ENCODE data around the gene NKPD1.
A peak's percentile ranks its signal among the peaks of the same experiment; 100 is the strongest.

The NKPD1 gene, protein sequence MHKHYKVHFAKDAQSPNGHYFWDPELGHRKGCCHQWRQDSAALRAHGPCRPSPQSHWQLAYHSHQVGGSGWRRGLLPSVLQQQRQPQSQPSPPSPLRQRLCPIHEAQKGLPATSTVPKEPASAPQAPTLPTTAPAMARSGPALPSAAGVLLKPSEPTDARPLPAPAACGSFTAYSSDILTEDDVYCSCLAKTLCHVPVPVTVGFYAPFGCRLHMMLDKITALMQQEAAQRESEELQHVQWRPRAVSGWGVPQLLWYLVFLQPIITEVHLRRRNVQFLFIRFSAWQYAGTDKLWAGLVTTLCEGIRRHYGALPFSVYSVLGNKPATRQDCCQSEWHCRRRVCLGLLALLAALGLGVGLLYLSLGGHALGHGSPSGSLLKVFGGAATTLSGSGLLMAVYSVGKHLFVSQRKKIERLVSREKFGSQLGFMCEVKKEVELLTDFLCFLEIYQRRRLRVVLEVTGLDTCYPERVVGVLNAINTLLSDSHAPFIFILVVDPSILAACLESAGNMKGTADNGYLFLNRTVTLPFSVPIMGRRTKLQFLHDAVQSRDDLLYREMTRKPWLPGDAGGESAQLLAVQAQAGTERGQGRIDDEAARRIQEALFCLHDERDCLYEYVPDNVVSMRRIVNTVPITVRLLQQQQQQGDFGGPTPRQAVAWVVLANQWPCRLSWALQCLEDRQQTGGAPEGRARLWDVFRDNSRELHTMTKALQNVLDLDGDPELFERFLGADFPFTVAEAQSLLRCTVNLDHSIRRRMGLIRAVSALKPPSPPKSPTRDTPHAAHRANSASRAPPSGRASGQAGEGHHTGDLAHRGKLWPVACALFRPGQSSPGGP

DNA sequence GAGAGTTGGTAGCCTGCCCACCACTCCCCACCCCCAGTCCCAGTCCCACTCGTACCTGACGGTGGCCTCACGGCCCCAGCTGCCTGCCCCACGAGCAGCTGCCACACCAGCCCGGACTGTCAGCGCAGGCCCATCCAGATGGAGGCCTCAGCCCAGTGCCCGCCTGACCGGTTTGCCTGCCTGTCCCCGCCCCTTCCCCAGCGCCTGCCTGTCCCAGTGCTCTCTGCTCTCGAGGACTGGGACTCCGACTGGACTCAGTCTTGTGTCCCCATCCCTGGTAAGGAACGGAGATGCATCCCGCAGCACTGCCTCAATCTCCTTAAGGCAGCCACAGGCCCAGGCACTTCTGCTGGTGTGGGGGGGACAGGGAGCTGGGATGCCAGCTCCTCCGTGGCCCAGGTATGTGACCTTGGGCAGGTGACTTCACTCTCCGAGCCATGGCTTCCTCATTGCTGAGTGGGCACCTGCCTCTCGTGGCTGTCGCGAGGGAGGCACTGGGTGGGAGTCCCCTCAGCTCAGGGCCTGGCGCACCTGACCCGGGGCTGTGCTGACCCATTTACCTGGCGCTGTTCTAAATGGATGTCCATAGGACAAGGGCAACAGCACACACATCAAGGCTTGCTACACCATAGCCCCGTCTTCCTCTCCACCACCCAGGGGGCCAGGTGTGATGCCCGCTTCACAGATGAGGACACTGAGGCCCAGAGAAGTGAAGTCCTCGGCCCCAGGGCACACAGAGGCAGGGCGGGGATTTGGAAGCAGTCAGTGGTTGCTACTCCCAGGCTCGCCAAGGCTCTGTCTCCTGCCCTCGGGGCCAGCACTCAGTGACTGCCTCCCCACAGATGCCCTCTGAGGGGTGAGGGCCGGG is at the start of gene NKPD1:
TSS of gene NKPD1 (minus strand) at position 113 of the 868 bp plus-strand sequence. CDS start 832 bp downstream, outside the sequence.
- DNase-seq (ENCODE audit: low spot score): no peak

DNA sequence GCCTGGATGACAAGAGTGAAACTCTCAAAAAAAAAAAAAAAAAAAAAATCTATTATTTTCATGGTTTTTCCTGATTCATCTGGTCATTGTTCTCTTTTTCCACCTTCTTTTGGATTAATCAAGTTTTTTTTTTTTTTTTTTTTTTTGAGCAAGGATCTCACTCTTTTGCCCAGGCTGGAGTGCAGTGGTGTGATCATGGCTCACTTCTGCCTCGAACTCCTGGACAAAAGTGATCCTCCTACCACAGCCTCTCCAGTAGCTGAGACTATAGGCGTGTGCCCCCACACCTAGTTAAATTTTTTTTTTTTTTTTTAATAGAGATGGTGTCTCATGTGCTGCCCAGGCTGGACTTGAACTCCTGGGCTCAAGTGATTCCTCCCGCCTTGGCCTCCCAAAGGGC is 45.5 kb upstream of the NKPD1 start:
- DNase-seq (ENCODE audit: low spot score): no peak

DNA sequence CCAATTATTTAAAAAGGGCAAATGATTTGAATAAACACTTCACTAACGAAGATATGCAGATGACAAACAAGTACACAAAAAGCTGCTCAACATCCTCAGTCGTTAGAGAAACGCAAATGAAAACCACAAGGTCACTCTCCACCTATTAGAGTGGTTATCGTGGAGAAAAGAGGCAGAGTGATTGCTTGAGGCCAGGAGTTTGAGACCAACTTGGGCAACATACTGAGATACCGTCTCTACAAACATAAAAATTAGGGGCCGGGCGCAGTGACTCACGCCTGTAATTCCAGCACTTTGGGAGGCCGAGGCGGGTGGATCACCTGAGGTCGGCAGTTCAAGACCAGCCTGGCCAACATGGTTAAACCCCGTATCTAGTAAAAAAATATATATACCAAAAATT is 45.0 kb upstream of the NKPD1 start:
- no peak for DNase-seq (ENCODE audit: low spot score)

DNA sequence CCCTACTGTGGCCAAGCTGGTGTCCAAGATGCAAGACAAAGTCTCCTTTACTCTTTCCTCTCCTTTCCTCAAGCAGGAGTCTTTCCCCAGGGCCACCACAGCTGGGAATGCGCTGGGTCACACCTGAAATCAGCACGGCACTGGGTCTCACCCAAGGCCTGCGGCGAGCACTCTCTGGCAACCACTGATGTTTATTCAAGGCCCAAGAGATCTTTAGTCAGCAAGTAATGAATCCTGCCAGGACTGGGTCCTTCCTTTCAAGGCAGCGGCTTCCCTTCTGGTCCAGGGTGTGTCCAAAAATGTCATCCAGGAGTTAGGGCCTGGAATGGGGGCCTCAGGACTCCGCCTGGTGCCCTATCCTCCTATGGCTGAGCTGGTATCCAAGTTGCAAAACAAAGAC is 41.9 kb upstream of the NKPD1 start:
- DNase-seq (ENCODE audit: low spot score): no peak

DNA sequence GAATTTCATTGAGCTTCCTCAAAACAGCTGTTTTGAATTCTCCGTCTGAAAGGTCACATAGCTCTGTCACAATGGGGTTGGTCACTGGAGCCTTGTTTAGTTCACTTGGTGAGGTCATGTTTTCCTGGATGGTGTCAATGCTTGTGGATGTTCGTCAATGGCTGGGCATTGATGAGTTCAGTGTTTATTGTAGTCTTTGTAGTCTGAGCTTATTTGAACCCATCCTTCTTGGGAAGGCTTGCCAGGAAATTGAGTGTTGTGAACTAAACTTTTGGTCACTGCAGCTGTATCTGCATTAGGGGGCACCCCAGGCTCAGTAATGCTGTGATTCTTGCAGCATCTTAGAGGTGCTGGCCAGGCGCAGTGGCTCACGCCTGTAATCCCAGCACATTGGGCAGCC is 39.8 kb upstream of the NKPD1 start:
- DNase-seq (ENCODE audit: low spot score): no peak

DNA sequence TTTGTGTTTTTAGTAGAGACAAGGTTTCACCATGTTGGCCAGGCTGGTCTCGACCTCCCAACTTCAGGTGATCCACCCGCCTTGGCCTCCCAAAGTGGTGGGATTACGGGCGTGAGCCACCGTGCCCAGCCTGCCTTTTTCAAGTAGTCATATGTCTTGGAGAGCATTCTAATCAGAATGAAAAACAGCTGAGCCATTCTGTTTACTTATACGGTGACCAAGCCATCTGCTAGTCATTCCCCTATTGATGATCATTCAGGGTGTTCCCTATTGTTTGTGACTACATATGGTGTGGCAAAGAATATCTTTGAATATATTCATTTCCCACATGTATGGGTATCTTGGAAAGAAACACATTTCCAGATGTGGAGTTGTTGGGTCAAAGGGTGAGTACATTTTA is 35.0 kb upstream of the NKPD1 start:
- no peak for DNase-seq (ENCODE audit: low spot score)

DNA sequence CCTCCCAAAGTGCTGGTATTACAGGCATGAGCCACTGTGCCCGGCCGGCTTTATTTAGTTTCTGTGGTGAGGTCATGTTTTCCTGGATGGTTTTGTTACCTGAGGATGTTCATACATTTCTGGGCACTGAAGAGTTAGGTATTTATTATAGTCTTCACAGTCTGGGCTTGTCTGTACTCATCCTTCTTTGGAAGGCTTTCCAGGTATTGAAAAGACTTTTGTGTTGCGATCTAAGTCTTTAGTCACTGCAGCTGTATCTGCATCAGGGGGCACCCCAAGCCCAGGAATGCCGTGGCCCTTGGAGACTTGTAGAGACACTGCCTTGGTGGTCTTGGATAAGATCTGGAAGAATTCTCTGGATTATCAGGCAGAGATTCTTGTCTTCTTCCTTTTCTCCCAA is 30.6 kb upstream of the NKPD1 start:
- DNase-seq (ENCODE audit: low spot score): no peak

DNA sequence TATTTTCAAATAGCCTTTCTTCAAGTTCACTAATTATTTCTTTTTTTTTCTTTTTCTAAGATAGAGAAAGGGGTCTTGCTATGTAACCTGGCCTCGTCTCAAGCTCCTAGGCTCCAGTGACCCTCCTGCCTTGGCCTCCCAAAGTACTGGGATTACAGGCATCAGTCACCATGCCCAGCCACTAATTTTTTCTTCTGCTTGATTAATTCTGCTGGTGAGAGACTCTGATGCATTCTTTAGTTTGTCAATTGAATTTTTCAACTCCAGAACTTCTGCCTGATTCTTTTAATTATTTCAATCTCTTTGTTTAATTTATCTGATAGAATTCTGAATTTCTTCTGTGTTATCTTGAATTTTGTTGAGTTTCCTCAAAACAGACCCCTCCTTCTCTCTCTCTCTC is 29.2 kb upstream of the NKPD1 start:
- no peak for DNase-seq (ENCODE audit: low spot score)

DNA sequence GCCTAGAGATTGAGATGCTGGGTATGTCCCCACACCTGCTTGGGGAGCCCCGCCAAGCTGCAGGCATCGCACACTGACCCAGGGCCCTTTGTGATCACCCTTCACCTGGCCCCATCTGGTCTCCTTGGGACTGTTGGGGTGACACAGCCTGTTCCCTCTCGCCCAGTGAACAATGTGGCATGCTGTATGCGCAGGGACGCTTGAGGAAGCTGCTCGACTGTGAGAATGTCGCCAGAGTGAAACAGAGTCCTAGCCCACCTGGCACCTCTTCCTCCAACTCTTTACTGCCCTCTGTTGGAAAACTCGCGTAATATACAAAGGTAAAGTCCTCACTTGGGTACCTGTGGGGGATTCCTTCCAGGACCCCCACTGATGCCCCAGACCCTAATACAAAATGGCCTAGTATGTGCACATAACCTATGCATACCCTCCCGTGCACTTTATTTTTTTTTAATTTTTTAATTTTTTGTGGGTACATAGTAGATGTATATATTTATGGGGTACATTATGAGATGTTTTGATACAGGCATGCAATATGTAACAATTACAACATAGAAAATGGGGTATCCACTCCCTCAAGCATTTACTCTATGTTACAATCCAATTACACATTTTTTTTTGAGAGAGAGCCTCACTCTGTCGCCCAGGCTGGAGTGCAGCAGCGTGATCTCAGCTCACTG is 26.8 kb upstream of the NKPD1 start:
- peak; percentile 59 for DNase-seq (ENCODE audit: low spot score)

DNA sequence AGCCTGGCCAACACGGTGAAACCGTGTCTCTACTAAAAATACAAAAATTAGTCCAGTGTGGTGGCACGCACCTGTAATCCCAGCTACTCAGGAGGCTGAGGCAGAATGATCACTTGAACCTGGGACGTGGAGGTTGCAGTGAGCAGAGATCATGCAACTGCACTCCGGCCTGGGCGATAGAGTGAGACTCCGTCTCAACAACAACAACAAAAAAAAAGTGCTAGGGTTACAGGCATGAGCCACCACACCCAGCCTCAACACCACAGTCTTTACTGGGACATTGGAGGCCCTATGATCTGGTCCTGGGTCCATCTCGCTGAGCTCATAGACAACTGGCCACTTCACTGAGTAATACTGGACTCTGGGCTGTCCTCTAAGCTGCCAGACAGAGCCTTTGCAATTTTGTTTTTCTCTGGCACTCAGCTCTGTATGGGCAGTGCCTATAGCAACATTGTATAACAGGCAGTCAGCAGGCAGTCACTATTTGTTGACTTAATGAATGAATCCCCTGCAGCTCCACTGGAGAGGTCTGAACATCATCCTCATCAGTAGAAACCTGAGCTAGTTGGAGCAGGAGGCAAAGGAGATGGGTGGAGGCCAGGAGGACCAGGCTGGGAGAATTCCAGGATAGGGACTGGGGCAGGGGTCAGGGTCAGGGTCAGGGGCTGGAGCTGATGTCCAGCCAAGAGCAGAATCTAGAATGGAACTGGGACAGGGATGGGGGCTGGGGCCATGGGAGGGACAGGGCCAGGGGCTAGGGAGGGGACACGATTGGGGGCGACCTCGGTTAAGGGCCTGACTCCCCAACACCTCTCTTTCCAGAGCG is 25.9 kb upstream of the NKPD1 start:
- no peak for DNase-seq (ENCODE audit: low spot score)

DNA sequence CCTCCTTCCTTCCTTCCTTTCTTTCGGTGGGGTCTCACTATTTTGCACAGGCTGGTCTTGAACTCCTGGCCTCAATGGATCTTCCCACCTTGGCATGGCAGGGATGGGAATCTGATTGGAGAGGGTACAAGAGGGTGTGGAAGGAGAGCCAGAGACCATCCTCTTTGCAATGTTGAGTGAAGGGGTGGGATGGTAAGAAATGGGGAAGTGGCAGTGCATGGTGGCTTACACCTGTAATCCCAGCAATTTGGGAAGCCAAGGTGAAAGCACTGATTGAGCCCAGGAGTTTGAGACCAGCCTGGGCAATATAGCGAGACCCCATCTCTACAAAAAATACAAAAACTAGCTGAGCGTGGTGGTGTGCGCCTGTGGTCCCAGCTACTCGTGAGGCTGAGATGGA is 23.3 kb upstream of the NKPD1 start:
- no peak for DNase-seq (ENCODE audit: low spot score)

DNA sequence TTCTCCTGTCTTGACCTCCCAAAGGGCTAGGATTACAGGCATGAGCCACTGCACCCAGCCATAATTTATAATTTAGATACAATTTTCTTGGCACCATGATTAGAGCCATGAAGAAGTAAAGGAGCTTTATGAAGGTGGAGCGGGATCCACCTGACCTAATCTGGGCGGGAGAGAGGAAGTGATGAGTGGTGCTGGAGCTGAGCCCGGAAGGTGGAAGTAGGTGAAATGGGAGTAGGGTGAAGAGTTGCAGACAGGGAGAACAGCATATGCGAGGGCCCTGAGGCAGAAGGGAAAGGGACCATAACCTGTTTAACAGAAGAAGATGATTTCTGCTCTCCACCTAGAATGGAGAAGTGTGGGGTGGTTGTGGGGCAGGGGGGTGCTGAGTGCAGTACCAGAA is 22.0 kb upstream of the NKPD1 start:
- DNase-seq (ENCODE audit: low spot score): no peak

DNA sequence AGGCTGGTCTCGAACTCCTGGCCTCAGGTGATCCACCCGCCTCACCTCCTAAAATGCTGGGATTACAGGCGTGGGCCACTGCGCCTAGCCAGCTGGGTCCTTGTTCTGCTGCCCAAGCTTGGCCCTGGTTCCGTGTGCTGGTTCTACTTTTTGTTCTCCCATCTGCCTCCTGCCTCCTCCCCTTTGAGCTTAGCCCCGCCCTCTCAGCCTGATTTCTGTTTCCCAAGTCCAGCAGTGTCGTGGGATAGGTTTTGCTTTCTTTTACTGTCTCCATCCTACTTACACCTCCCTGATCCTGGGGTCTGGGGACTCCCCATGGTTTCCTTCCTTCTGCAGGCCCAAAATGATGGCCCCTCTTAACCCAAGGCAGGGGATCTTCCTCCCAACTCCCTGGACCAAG is 20.2 kb upstream of the NKPD1 start:
- no peak for DNase-seq (ENCODE audit: low spot score)

DNA sequence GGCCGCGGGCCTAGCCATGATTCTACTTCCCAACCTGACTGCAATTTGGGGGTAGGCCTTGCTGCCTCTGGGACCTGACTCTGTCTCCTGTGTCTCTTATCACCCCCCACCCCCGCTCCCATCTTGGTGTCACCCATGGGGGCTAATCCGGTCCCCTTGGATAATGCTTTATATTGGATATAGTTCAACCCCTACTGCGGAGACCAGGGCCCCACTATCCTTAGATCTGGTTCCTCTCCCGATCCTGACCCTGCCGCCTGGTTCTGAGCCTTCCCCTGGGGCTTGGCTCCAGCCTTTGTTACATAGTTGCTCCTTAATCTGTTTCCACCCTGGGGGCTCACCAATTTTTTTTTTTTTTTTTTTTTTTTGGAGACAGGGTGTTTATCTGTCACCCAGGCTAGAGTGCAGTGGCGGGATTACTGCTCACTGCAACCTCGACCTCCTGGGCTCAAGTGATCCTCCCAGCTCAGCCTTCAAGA is 19.1 kb upstream of the NKPD1 start:
- DNase-seq (ENCODE audit: low spot score): no peak

DNA sequence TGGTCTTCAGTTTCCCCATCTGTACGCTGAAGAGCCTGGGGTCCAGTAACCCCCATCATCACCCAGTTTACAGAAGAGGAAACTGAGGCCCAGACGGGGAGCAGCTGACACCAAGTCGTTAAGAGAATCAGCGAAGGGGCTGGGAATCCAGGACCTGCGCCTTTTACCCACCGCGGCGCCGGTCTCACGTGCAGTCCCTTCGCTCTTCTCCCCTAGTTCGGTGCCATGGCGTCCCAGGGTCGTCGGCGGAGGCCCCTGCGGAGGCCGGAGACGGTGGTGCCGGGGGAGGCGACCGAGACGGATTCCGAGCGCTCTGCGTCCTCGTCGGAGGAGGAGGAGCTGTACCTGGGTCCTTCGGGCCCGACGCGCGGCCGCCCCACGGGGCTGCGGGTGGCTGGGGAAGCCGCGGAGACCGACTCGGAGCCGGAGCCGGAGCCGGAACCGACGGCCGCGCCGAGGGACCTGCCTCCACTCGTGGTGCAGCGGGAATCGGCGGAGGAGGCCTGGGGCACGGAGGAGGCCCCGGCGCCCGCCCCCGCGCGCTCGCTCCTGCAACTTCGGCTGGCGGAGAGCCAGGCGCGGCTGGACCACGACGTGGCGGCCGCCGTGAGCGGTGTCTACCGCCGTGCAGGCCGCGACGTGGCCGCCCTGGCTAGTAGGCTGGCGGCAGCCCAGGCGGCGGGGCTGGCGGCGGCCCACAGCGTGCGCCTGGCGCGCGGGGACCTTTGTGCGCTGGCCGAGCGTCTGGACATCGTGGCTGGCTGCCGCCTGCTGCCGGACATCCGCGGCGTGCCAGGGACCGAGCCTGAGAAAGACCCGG is 18.5 kb upstream of the NKPD1 start:
- peak; percentile 23 for DNase-seq (ENCODE audit: low spot score)

DNA sequence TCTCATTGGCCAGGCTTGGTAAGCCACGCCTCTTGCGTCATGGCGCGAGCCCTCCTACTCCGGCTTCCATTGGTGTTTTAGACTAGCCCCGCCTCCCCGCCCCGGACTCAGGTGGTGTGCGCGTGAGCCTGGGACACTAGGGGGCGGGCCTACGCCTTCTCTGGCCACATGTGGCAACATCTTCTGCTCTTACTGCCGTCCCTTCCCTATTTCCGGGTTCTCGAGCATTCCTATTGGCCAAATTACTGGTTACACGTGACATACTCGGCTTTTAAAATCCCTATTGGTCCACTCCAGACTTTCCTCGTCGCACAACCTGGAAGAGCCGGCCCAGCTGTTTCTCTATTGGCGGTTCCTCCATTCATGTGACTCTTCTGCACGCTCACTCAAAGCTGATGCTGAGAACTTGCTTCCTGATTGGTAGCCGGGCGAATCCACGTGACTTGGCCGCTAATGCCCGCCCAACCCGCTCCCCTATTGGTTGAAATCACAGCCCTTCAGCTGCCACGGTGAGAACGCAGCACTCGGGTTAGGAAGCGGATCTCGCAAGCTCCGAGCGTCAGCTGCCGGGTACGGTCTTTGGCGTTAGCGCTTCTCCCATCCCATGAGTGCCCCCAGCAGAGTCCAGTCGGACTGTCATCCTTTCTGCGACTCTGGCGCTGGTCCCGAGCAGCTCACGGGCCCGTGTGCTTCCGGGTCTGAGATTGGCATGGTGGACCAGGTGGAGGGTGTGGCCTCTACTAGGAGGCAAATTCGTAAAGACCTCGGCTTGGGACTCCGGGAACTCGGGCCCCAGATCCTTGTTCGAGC is 17.7 kb upstream of the NKPD1 start, which contains the start of gene BLOC1S3:
TSS of gene BLOC1S3 (plus strand) at position 523 of the 810 bp plus-strand sequence. CDS start 513 bp downstream, outside the sequence.
- peak; percentile 100 for DNase-seq (ENCODE audit: low spot score)

DNA sequence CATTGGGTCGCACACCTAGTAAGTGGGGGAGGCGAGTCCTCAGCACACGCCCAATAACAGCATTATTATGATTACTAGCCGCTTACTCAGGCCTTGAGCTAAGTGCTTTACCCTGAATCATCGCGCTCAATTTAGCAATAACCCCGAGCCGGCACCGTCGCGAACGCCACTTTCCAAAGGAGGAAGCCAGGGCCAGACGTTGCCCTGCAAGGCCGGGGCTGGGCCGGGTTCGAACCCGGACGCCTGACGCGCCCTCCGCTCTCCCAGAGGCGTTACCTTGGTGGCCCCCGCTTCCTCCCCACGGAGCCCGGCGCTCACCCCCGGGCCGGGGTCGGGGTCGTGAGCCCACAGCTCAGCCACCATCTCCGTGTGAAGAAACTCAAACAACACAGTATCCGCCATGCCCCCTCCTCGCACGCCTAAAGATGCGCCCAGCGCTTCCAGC is 17.1 kb upstream of the NKPD1 start, which contains the start of gene TRAPPC6A:
TSS of gene TRAPPC6A (minus strand) at position 421 of the 445 bp plus-strand sequence. CDS start at position 402, 19 bp downstream.
- peak; percentile 40 for DNase-seq (ENCODE audit: low spot score)

DNA sequence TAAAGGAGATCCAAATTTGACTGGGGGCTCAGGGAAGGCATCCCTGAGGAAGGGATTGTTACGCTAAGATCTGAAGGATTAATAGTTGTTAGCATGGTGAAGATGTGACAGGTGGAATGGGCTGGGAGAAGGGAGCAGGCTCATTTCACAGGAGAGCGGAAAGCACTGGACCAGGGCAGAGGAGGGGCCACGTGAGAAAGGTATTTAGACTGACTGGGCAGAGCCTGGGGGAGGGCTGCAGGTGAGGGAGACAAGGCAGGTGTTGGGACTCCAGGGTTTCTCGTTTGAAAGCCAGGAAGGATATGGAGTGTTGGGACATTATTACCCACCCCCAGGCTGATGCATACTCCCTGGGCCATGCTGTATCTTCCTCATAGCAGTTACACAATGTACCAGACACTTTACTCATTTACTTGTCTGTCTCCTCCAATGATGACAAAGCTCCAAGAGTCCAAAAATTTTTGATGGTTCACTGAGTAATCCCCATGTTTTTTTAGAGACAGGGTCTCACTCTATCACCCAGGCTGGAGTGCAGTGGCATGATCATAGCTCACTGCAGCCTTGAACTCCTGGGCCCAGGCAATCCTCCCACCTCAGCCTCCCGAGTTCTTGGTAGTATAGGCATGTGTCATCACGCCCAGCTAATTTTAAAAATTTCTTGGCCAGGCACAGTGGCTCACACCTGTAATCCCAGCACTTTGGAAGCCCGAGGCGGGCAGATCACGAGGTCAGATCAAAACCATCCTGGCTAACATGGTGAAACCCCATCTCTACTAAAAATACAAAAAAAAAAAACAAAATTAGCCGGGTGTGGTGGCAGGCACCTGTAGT is 14.9 kb upstream of the NKPD1 start:
- DNase-seq (ENCODE audit: low spot score): no peak

Data from hematopoietic multipotent progenitor cell treated with erythropoietin and hydrocortisone succinate and interleukin-3 and kit ligand, for 15 days (in vitro differentiated cells).